Suprapubic skin (tissue), 4 donors: ENCODE results near the gene APIP. TPM values are rescaled to one million over a fixed set of nuclear protein-coding genes. Genes with fewer than 3 reads are reported as not detected.

Source experiments
- DNase-seq, 2 donors: peaks; one replicate each; pipeline ENCODE4 v3.0.0-alpha.2; 2019; ENCODE audit warnings: low spot score in 2 of 2
- H3K27ac ChIP-seq: fragments of 200-600 bp; sonication (generic); one replicate; pipeline ENCODE4 v1.5.1; 2019
- H3K27me3 ChIP-seq: fragments of 200-600 bp; sonication (generic); one replicate; pipeline ENCODE4 v1.5.1; 2019
- H3K36me3 ChIP-seq: fragments of 200-600 bp; sonication (generic); one replicate; pipeline ENCODE4 v1.5.1; 2019
- H3K4me1 ChIP-seq: fragments of 200-600 bp; sonication (generic); one replicate; pipeline ENCODE4 v1.5.1; 2019
- H3K4me3 ChIP-seq: fragments of 200-600 bp; sonication (generic); one replicate; pipeline ENCODE4 v1.5.1; 2019; ENCODE audit warnings: mild to moderate bottlenecking
- H3K9me3 ChIP-seq: fragments of 200-600 bp; sonication (generic); one replicate; pipeline ENCODE4 v1.5.1; 2019
- CTCF ChIP-seq, 2 donors: fragments of 200-600 bp in 1 of 2; fragments of 450-650 bp in 1 of 2; sonication (generic) in 1 of 2; IDR thresholded peaks; one replicate each; pipeline ENCODE4 v1.5.1; 2016 to 2019; ENCODE audit warnings: antibody characterized with exemption in 2 of 2, mild to moderate bottlenecking in 1 of 2, moderate library complexity in 1 of 2
- EP300 ChIP-seq: sonication (generic); formaldehyde crosslinking; IDR thresholded peaks from one replicate; pipeline ENCODE4 v1.6.1; 2017; ENCODE audit warnings: antibody characterized with exemption
- POLR2A ChIP-seq, 2 donors: fragments of 450-650 bp; IDR thresholded peaks; one replicate each; pipeline ENCODE4 v1.6.1; 2017; ENCODE audit warnings: antibody characterized with exemption in 2 of 2, mild to moderate bottlenecking in 2 of 2, moderate library complexity in 2 of 2
- POLR2AphosphoS5 ChIP-seq, 3 donors: sonication (generic); formaldehyde crosslinking; IDR thresholded peaks; one replicate each; pipeline ENCODE4 v1.6.1; 2017; ENCODE audit warnings: antibody characterized with exemption in 3 of 3
- WGBS: methylation state at CpG from one replicate; pipeline ENCODE4 v1.1.5; 2018; 5-methylcytosine and 5-hydroxymethylcytosine counted together
- total RNA-seq, 4 donors: library from RNA; depleted of rRNA; stranded (reverse); fragments of >200 nt; gene quantifications; one replicate each; pipeline ENCODE4 v1.1.0, GENCODE V29; 2016

The APIP gene
- total RNA-seq, 4 donors from 2014 or later = 12.3 to 21.5 (median 19.4) TPM

DNA sequence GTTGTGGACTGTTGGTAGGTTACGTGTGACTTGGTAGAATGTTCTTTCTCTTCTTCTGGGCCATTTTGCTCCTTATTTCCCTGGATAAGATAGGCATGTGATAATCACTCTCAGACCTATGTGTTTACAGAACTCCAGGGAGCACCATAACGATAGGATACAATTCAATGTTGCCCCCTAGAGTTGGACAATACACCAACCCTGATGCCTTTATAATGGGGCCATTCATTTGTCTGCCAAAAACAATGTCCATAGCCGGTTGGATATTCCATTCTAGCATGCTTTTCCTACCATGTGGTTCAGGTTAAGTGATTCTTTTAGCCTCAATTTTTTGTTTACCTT lies 60.5 kb downstream of the APIP start:
- Histone ChIP-seq H3K27ac (peak overlapping the region; percentile 77), H3K9me3 (no peaks in the 10 kb centered on the region), H3K36me3 (no peaks in the 10 kb centered on the region), H3K27me3 (no peaks in the 10 kb centered on the region), H3K4me1 (peaks cover 53% of the 10 kb centered on the region), H3K4me3 (no peak overlapping the region)
- WGBS = 54% methylated on average over 3 of the region's 3 CpGs
- DNase-seq = no peak
- TF ChIP-seq CTCF (IDR thresholded peaks at IDR 0.05) (no peak), POLR2AphosphoS5 (IDR thresholded peaks at IDR 0.05) (no peak), POLR2A (IDR thresholded peaks at IDR 0.05) (no peak), EP300 (no peak)

DNA sequence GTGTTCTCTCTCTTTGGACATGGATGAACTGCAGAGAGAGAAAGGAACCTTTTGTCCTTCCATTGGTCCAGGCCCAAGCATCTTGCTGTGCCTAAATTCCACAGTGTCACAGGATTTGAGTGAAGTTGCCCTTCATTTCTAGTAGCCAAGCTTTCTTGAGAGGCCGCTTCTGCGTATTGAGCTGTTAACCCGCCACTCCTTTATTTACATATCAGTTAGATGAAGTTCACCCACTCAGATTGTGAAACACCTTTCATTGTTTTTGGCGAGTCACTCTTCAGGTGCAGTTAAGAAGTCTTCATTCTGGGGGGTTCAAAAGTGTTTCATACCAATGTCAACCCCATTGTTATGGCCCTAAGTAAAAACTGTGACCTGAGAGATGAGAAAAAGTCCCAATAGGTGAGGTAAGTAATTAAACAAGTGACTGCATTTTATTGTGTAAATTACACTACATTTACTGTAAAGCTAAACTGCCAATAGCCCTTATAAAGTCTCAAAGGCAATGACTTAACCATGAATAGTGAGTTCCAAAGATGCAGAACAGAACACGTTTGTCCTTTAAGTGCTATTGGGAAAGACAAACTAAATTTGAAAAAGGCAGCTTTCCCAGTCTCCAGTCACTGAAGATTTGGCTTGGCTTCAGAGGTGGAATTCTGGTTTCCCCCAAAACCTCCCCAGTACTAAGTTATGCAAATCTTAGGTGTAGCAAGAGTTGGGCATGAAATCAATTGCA lies 61.0 kb downstream of the APIP start:
- Histone ChIP-seq H3K4me1 (peaks cover 52% of the 10 kb centered on the region), H3K27ac (peak overlapping the region; percentile 77), H3K9me3 (no peaks in the 10 kb centered on the region), H3K4me3 (no peak overlapping the region), H3K27me3 (no peaks in the 10 kb centered on the region), H3K36me3 (no peaks in the 10 kb centered on the region)
- DNase-seq = no peak
- WGBS = 59% methylated on average over 5 of the region's 5 CpGs
- TF ChIP-seq POLR2A (IDR thresholded peaks at IDR 0.05) (no peak), EP300 (no peak), POLR2AphosphoS5 (IDR thresholded peaks at IDR 0.05) (peak in 1 of 3 donors; percentile 33), CTCF (IDR thresholded peaks at IDR 0.05) (no peak)

GRCh38 chr11:34851916-34852315 lies 64.3 kb downstream of the APIP start:
- no peak overlapping the region for H3K4me3 ChIP-seq
- H3K36me3 ChIP-seq = no peaks in the 10 kb centered on the region
- H3K27me3 ChIP-seq = no peaks in the 10 kb centered on the region
- no peak for DNase-seq
- no peak overlapping the region for H3K27ac ChIP-seq
- no peaks in the 10 kb centered on the region for H3K9me3 ChIP-seq
- H3K4me1 ChIP-seq = peaks cover 39% of the 10 kb centered on the region
- TF ChIP-seq POLR2A (IDR thresholded peaks at IDR 0.05) (no peak), POLR2AphosphoS5 (IDR thresholded peaks at IDR 0.05) (no peak), CTCF (IDR thresholded peaks at IDR 0.05) (no peak), EP300 (no peak)

DNA sequence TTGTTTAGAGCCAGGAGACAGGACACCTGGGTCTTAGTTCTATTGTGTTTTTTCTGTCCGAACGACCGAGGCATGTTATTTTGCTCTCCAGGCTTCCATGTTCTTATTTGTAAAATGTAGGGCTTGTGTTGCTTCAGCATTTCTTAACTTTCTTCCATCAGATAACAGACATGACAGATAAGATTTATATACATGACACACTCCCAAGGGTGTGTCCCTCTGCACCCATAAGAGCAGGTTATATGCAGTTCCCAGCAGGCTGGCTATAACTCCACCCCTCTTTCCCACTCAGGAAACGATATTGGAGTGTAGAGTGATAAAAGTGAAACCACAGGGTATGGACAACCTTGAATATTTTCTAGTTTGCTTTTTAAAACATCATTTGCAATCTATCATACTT lies 65.8 kb downstream of the APIP start:
- DNase-seq = no peak
- TF ChIP-seq POLR2AphosphoS5 (IDR thresholded peaks at IDR 0.05) (no peak), EP300 (no peak), POLR2A (IDR thresholded peaks at IDR 0.05) (no peak), CTCF (IDR thresholded peaks at IDR 0.05) (no peak)
- Histone ChIP-seq H3K36me3 (no peaks in the 10 kb centered on the region), H3K4me1 (peaks cover 24% of the 10 kb centered on the region), H3K27me3 (no peaks in the 10 kb centered on the region), H3K27ac (peak overlapping the region; percentile 60), H3K4me3 (no peak overlapping the region), H3K9me3 (no peaks in the 10 kb centered on the region)
- WGBS = 54% methylated on average over 4 of the region's 4 CpGs

- Histone ChIP-seq H3K4me1 (peaks cover 12% of the 10 kb centered on the region), H3K27ac (no peak overlapping the region), H3K4me3 (no peak overlapping the region), H3K9me3 (no peaks in the 10 kb centered on the region), H3K36me3 (no peaks in the 10 kb centered on the region), H3K27me3 (no peaks in the 10 kb centered on the region)
- TF ChIP-seq EP300 (no peak), POLR2AphosphoS5 (IDR thresholded peaks at IDR 0.05) (no peak), CTCF (IDR thresholded peaks at IDR 0.05) (no peak), POLR2A (IDR thresholded peaks at IDR 0.05) (no peak)
- WGBS = 85% methylated on average over 3 of the region's 3 CpGs
- no peak for DNase-seq
Observed at GRCh38 chr11:34846467-34846866, 69.7 kb downstream of the APIP start.
